Activated CD8-positive, alpha-beta memory T cell treated with anti-CD3 and anti-CD28 coated beads for 24 hours (primary cell): ENCODE results near the gene MLLT1.
A peak's percentile ranks its signal among the peaks of the same experiment; 100 is the strongest.

Experiments used
- DNase-seq: peaks from one replicate; pipeline ENCODE4 v3.0.0-alpha.2; 2020

MLLT1 gene

DNA sequence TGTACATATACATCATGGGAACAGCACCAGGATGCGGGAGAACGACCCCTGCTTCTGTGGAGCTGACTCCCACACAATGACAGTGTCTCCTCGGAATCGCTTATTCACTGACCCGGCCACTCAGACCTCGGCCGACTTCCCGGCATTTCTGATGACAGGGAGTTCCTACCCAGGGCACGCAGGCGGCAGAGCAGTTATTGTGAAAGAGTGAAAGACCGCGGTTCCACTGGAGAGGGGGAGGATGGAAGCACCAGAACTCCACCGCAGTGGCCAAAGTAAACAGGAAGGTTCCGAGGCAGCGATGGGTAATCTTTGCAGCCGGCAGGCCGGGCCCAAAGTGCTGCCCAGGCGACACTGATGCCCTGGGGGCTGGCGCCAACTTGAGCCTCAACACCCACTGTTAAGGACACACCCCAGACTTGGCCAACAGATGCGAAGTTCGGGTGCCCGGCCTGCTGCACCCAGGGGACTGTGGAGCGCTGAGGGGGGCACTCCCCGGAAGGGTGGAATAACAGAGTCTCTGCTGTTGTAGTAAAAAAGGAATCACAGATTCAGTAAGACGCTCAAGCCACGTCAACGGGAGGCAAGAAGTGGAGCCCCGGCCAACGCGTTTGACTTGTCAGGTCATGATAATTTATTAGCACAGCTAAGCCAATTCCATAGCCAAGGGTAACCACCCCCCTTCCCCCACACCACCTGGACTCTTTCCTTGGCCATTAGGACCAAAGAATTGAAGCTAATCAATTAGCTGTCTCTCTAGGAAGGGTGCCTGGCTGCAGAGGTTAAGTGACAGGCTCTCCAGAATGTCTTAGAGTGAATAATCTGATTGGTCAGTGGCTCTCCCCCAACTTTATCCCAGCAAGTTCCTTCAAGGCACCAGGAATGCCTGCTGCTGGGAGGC lies 5.8 kb downstream of the MLLT1 start:
- DNase-seq = no peak

DNA sequence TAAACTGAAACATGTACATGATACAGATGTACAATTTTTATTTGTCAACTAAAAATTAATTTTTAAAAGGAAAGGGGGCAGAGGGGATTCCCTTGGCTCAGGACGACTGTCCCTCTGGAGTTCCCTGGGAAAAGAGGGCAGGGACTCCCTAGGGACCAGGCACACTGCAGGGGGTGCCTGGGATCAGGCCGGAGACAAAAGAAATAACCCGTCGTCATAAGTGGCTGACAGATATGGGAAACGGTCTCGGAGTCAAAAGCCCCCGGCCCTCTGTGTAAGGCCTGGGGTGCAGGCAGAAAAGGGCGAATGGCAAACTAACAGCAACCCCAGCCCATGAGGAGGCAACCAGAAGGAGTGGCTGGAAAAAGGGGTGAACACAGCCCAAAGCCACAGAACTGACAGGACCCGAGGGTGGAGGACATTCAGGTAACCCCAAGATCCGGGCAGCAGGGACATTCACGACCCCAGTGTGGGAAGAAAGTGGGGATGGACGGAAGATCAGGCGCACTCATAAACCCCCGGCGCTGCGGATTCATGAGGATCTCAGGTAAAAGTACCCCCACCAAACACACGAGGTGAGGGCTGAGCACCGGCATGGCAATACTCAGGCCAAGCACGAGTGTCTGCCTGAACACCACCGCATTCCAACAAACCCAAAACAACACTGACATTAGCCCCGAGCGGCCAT lies 6.7 kb downstream of the MLLT1 start:
- DNase-seq = no peak

DNA sequence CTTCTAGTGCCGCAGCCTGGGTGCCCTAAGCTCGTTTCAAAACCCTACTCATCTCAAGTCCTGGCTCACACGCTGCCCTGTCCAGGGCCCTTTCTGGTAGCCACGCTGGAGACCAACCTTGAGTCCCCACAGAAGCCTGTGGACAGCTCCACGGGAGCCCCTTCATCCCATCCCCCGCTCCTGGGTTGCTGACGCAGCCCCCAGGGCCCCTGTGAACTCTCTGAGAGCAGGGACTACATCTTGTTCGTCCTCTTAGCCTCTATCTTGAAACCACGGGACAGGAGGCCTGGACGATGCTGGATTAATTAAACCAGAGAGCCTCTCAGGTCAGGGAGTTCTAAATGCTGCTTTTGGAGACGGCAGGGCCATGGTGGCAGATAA lies 7.4 kb downstream of the MLLT1 start:
- DNase-seq = no peak

DNA sequence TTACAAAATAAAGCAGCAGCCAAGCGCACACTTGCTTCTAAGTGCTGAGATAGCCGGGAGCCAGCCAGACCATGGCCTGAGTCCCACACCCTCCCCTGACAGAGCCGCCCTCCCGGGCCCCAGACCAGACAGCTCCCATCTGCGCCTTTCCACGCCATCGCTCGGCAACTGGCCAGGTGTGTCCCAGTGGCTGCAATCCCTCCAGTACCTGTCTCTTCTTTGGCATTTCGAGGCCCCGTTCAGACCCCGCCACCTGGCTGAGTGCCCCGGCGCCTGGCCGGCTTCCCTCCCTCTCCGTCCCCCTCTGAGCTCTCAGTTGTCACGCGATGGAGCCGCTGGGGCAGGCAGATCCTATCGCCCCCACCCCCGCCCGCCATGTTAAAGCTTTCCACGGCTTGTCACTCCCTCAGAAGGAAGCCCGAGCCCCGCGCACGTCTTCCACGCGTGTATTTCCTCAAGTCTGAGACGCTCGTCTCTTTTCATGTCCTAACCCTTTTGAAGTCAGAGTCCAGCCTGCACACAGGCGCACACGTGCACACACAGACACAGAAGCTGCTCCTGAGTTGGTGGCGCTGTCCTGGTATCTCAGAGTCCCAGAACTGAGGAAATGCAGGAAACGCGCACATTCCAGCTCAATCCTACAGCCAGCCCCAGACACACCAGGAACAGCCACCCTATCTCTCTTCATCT lies 7.9 kb downstream of the MLLT1 start:
- DNase-seq = no peak

DNA sequence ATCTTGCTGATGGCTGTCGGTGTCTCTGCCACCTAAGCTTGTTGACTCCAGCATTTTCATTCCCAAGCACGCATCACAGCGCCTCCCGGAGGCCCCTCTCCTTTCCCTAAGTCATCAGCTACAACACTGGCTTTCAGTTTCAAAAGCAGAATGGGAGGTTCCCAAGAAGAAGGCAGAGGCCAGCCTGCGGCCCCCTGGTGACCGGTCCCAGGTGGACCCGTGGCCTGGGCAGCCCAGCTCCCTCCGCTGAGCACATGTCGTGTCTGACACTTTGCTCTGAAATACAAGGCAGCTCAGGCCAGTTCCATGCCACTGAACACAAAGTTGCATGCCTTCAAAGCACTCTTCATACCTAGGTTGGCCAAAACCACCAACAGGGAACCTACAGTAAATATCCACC lies 8.5 kb downstream of the MLLT1 start:
- no peak for DNase-seq

DNA sequence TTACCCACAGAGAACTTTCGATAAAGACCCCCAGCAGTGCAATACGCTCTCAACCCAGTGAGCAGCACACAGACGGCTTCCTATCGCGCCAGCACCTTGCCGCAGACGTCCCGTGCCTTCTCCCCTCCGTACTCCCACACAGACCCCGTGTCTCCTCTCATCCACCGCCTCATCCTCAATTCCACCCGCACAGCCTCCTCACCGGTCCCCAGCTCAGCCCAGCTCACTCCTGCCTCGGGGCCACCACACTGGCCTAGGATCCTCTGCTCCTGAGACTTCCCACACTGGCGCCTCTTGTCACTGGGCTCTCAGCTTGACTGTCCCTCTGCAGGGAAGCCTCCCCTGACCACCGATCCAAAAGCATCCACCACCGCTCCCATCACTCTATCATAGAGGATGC lies 9.0 kb downstream of the MLLT1 start:
- no peak for DNase-seq

DNA sequence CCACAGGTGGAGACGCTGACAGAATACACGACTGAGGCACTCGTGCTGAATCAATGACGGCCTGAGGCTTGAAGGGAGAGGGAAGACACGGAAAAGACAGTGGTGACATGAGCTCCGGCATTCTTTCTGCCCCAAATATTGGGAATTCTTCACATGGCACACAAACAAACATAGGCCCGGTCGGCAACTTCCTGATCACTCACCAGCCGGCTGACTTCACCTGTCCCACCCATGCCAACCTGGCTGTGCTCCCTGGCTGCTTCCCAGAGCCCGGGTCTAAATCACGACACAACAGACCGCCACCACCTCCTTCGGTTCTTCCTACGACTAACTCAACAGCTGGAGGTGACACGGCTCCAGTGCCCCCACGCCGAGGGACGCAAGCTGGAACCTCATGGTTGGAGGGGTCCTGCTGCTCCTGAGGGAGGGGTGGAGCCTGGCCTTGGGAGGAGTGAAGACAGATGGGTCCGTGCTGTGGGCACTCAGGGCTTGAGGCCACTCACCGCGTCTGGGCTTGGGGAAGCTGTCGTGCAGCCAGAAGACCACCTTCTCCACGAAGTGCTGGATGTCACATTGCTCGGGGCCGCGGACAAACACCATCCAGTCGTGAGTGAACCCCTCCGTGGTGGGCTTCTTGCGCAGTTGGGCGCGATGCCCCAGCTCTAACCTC lies 9.6 kb downstream of the MLLT1 start:
- no peak for DNase-seq

DNA sequence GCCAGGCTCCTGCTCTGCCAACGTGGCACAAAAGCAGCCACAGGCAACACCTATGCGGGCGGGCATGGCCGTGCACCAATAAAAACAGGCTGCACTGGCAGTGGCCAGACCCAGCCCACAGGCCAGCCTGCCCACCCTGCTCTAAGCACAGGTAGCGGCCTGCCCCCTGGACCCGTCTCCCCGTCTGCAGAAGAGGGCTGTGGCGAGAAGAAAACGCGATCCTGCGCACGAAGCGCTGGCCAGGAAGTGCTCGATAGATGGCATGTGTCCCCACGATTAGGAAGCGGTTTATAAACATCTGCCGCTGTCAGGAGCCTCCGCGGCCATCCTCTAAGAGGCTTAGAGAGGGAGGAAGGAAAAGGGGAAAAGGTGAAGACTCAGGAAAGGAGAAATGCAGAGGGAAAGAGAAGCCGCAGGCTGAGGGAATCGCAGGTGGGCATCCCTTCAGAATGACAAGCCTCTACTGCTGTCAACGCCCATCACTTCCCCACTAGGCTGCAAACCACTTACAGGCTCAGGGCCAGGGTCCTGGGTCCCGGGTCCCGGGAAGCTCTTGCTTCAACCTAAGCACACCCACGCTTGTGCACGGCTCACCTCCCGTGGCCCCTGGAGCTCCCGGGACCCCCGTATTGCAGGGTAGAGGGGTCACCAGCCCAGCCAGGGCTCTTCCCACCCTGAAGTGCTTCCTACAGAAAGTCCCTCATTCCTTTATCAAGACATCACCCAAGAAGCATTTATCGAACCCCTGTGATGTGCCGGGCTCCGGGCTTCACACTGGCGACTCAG lies 10.5 kb downstream of the MLLT1 start:
- DNase-seq = no peak

DNA sequence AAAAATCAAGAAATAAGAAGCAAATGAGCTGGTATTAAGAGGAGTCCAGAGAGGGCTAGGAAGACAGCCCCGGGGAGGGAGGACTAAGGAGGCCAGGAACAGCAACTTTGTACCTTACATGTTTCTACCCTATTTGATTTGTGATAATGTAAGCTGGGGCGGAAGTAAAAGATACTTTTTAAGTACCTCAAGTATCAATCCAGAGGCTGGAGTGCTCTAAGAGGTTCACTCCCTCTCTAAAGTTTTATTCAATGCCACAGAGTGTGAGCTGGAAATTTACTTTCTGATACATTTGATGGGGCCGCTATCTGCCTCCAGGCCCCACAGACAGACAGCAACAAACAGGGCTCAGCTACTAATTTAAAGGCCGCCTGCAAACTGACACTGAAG lies 11.4 kb downstream of the MLLT1 start:
- no peak for DNase-seq

DNA sequence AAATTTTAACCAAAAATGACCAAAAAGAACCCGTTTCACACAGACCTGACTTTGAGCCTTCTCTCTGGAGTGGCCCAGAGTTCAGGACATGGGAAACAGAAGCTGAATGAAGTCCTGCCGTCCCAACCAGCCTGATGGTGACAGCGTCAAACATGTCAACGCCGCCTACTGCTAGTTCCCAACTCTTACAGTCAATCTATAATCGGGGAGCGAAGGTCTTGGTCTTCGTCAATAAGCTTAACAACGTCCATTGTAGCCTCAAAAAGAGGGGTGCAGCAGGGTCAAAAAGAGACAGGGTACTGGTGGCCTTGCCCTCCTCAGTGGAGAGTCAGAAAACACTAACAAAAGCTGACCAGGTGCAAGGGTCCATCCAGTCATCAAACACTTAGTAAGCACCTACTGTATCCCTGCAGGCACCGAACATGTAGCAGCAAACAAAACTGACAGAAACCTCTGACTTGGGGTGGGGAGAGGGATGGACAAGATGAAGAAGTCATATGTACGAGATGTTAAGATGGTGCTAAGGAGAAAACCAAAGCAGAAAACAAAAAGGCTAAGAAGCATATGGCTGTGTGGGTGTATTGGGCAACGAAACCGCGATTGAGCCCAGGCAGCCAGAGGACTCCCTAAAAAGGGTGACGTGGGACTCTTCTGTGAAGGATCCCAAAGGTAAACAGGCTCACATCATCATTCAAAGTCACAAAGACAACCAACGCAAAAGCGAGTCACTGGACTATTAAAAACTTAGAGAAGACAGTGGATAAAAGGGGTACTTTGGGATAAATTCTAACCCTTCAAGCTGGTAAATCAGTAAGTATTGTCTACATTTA lies 12.0 kb downstream of the MLLT1 start:
- DNase-seq = no peak

DNA sequence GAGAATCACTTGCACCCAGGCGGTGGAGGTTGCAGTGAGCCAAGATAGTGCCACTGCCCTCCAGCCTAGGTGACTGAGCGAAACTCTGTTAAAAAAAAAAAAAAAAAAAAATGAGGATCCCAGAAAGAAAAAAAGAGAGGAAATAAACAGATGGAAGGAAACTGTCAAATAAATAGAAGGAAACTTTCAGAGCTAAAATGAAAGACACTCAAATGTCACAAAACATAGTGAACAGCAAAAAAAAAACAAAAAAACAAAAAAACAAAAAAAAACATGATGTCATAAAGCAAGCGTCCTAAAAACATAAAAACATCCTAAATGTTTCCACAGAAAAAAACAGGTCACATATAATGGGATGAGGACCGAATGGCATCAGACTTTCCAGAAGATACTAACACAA lies 15.0 kb downstream of the MLLT1 start:
- no peak for DNase-seq

DNA sequence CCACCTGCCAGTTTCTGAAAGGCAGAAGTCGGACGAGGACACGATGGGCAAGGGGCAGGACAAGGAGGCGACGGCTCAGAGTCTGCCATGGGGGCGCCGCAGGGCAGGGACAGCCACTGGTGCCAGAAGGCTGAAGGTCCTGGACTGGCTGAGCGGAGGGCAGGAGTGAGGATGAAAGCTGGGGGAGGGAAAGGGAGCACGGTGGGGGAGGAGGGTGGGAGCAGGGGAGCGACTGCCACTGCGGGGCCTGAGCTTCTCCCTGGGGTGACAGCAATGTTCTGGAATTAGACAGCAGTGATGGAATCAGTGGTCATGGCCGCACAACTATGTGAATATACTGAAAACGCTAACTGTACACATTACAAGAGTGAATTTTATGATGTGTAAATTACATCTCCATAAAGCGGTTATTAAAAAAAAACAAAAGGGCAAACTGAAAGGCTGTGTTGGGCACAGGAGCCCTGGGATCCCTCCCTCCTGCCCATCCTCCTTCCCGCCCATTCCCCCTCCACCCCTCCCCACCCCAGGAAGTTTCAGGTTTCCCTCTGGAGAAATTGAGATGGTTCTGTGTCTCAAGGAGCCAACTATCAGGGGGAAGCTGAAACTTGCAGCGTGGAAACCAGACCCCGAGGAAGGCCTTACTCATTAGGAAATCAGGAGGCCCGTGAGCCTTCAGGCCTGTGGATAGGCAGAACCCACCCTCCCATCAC lies 15.9 kb downstream of the MLLT1 start:
- DNase-seq = no peak

DNA sequence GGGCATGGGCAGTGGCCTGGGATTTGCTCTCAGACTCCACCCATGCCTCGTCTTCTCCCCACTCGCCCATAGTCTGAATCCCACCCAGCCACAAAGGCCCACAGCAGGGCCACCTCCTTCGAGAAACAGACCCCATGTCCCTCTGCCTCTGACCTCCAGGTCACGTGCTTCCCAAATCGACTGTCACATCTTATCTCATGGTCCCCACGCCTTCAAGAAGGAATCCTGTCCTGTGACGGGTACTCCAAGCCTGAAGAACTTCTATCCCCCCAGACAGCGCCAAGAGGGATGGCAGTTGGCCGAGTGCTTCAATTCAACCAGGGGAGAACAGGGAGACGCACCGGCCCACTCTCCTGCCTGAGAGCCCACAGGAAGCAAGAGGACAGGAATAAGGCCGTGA lies 16.5 kb downstream of the MLLT1 start:
- DNase-seq = no peak

DNA sequence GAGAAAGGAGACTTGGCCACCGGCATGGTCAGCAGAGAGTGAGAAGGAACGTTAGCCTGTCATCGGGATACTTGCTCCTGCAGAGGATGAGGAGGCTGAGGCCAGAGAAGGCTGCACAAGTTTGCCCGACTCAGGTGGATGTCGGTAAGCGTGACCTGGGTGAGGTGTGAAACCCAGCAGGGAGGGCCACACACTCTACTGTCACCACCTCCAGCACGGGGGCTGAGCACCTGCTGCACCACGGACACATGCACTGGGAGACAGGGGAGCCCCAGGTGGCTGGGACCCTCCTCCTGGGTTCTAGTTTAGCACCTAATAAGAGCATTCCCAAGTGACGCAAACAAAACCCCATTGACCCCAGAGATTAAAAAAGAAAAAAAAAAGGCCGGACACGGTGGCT lies 17.3 kb downstream of the MLLT1 start:
- no peak for DNase-seq

DNA sequence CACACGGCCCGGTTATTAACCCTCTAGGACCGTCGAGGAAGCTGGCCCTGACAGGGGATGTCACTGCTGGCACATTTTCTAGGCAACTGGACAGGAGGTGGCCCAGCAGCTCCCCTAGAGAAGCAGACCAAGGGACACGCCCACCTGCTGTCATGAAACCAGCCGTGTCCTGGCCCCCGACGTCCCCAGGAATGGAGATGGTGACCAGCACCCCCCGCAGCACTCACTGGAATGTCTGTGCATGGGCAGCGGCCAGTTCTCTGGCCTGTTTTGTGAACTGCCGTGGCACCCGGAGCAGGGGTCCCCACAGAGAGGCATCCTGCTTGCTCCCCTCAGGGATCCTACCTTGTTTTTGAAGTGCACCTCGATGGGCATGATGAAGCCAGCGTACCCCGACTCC lies 17.9 kb downstream of the MLLT1 start:
- no peak for DNase-seq

DNA sequence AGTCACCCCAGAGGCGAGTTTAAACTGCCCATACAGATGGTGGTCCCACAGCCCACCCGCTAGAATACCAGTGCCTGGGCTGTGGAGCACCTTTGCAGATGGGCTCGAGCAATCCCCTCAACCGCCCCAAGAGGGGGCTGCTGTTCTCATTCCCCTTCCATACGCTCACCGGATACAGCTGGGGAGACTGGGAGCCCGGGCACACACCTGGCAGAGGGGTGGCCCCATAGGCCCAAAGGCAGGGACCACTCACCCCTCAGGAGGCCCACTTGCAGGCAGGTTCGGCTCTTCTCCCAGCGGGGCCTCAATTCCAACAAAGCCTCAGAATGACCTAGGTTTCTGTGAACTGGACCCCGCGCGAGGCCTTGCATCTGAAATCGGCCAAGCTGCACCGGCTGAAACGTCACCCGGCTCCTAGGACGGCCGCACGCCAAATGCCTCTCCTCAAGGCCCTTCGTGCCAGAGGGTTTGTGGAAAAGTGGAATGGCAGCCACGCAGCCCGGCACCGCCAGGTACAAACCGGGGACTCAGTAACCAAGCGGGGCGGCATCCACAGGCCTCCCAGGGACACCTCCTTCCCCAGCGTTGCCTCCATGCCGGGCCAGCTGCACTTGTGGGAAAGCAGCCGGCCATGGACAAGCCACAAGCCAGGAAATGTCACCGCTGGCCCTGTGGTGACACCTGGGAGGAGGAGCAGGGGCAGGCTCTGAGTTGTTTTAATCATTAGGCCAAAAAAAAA lies 18.7 kb downstream of the MLLT1 start:
- peak; percentile 75 for DNase-seq

DNA sequence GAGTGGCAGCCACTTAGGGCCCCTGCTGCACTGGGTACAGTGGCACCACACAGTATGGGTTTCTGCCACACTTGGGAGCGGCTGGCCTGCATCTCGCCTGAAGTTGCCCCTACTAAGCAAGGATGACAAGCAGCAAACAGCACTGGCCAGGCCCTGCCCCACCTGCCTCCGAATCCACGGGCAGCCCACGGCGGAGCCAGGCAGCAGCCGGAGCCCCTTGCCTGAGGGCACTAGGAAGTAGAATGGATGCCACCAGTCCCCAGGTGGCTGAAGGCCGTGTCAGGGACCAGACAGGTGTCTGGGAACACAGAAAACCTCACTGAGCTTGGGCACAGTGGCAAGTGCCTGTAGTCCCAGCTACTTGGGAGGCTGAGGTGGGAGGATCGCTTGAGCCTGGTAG lies 19.4 kb downstream of the MLLT1 start:
- DNase-seq = no peak

DNA sequence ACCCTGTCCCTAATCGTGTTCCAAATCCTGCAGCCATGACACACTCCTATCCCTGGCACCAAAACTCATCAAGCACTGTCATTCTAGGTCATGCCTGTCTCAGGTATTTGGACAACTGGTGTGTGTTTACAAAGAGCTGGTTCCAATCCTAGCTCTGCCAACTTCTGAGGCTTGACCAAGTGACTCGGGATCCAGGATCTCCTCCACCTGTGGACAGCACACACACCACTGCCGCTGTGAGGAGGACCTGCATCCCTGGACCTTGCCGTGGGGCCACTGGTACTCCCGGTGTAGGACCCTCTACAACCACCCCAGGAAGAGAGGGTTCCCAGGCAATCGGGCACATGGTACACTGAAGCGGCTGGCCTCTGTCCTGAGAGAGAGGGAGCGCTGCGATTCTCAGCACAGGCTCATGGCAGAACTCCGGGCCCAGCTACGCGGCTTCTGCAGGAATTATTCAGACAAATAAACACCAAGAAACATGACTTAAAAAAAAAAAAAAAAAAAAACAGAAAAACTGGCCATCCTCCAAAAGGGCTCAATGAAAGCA lies 20.4 kb downstream of the MLLT1 start:
- DNase-seq = no peak

DNA sequence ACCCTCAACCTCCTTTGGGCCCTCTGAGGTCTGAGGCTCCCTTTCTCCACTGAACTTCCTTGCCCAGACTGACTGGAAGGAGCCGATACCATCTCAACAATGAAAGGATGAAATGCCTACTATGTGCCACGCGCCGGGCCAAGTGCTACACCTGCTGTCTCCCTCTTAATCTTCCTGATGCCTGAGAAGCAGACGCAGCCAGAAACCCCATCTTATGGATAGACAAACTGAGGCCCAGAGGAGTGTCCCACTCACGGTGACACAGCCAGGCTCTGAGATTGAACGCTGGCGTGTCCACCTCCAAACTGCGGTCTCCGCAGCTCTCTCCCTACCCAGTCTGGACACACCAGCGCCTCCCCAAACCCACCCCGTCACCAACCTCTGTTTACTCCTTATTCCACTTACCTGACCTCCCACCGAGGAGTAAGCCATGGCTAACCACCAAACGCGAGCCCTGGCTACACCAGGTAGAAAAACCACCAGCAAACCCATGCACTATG lies 20.9 kb downstream of the MLLT1 start:
- no peak for DNase-seq
